Ammon's horn (tissue), 1 donor: ENCODE data around the gene PTPN1.
"Not testable (repeated sequence)": the region's sequence is repeated elsewhere in the genome, so short reads cannot be mapped to it uniquely, and the experiment has no call there.

Experiments used
- DNase-seq: peaks from one replicate; pipeline ENCODE4 v3.0.0-alpha.2; 2016; ENCODE audit warnings: low spot score

PTPN1 gene

DNA sequence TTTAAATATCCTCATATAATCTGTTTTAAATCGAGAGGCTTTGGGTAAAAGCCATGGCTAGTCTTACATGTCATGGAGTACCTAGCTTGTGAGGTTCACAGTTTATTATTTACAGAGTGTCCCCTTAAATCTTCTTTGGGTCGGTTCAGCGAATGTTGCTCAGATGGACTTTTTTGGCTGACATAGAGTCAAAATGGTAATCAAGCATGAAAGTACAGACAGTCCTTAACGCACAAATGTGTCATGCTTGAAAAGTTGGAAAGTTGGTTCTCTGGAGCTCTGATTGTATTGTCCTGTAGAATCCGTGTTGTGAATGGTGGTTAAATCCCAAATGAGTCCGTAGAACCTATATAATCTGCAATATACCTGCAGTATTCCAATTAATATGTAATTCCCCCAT lies 22.0 kb downstream of the PTPN1 start:
- no peak for DNase-seq

DNA sequence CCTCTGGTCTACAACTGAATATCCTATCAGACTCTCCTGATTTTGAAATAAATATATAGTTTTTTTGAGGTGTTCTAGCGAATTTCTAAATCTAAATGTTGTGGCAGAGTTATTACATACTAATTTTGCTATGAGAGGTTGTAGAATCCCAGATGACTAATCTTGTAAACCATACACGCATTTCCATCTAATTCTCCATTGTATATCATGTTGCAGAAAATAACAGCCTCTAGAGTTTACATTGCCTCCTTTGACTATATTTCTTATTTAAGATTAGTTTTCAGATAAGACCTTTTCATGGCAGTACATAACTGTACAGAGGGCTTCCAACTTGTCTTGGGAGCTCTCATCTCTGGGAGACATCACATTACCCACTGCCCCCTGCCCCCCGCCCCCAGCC lies 22.9 kb downstream of the PTPN1 start:
- DNase-seq, result no peak

DNA sequence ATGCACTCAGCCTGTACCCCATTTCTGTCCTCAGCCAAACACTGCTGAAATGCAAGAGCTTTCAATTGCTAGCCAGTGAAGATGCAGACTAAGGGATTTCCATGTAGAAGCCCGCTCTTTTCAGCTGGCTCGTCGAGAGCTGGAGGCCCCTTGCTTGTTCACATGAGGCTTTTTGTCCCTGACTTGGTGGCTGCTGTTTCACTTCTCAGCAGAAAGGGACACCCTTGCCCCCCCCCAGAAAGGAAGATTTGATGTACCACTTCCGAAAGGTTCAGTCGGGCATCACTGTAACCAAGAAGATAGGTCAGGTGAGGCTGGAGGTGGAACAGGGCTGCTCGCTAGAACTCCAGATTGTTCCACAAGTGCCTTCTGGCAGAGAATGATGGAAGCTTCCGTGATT lies 23.3 kb downstream of the PTPN1 start:
- no peak for DNase-seq

DNA sequence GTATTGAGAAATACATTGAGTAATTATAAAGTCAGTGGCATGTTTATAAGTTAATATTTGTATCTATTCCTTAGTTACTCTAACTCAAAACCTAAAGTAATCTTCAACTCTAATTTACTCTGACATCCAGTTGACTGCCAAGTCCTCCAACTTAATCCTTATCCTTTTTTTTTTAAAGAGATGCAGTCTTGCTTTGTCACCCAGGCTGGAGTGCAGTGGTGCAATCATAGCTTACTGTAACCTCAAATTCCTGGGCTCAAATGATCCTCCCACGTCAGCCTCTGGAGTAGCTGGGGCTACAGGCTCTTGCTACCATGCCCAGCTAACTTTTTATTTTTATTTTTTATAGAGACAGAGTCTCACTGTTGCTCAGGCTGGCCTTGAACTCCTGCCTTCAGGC lies 24.4 kb downstream of the PTPN1 start:
- no peak for DNase-seq

DNA sequence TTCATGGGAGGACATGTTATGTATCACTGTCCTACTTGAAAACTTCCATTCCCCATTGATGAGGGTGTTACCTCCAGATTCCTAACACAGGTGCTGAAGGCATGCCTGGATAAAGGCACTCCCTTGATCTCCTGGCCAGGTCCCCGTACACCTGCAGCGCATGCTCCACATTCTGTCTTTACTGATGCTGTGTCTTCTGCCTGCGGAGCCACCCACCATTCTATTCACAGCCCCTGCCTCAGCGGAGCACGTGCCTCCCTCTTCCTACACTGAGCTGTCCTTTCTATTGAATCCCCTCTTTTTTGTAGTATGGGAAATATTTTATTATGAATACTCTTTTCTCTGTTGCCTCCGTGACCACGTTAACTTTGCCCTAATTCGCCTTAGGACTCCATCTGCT lies 25.0 kb downstream of the PTPN1 start:
- no peak for DNase-seq

DNA sequence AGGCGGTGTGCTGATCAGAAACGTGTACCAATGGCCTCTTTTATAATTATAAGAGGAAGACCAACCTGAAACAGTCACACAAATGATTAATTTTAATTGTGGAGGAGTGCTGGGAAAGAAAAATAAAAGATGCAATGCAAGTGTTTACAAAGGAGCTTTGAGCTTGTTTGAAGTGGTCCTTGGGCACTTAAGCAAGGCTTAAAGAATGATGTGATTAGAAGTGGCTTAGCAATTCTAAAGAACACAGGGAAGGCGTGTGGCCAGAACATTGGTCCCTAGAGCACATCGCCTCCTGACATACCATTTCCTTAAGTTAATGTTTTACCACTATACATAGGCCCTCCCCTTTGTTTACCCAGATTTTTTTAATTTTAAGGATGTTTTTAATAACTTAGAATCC lies 26.1 kb downstream of the PTPN1 start:
- no peak for DNase-seq

DNA sequence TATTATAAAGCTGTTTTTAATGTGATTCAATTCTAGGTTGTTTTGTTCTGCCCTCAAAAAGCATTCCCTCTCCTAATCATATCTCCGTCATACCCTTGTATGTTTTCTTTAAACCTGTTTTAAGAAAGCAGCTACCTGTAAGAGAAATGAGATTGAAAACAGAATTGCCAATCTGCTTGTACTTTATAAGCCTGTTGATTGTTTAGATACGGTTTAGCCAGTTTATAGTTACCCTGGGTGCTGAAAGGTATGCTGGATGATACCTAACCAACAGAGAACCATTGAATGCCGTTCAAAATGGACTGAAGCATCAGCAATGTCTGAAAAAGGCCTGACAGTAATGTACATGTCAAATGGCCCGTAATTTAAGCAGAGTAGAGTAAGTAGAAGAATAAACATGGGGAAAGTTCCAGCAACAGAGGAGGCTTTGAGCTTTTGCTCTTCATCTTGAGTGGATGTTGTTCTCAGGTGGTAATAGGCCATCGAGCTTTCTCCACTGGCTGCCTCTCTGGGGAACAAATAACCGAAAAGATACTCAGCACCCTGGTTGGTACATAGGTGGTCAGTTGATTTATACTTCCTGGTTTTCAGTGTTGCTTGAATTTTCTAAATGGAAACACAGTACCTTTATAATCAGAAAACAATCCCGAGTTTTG lies 27.5 kb downstream of the PTPN1 start:
- DNase-seq, result no peak

DNA sequence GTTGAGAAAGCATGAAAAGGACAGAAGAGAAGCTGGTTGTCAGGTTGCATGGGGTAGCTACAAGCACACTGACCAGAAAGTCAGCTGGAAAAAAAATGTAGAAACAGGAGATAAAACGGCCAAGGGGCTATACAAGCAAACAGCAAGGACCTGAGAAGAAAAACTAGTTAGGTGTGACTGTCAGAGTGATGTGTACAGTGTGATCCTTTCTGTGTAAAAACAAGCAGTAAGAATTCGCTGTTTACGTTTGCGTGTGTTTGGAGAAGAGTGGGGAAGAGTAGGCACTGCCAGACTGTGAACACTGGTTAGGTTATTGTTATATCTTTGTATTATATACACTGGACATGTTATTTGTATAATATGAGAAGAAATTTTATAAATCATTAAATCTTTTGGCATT lies 28.1 kb downstream of the PTPN1 start:
- DNase-seq, result no peak

DNA sequence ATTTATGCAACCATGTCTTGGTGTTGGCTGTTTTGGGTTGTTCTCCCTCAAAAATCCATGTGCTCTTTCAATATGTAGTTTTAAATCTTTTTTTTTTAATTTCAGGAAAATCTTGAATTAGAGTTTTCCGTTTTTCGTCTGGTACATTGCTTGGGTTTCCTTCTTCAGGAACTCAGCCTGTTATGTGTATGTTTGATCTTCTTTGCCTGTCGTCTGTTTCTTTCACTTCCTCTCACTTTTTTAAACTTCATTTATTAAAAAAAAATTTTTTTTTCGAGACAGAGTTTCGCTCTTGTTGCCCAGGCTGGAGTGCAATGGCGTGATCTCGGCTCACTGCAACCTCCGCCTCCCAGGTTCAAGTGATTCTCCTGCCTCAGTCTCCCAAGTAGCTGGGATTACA lies 29.6 kb downstream of the PTPN1 start:
- not testable (repeated sequence) for DNase-seq

DNA sequence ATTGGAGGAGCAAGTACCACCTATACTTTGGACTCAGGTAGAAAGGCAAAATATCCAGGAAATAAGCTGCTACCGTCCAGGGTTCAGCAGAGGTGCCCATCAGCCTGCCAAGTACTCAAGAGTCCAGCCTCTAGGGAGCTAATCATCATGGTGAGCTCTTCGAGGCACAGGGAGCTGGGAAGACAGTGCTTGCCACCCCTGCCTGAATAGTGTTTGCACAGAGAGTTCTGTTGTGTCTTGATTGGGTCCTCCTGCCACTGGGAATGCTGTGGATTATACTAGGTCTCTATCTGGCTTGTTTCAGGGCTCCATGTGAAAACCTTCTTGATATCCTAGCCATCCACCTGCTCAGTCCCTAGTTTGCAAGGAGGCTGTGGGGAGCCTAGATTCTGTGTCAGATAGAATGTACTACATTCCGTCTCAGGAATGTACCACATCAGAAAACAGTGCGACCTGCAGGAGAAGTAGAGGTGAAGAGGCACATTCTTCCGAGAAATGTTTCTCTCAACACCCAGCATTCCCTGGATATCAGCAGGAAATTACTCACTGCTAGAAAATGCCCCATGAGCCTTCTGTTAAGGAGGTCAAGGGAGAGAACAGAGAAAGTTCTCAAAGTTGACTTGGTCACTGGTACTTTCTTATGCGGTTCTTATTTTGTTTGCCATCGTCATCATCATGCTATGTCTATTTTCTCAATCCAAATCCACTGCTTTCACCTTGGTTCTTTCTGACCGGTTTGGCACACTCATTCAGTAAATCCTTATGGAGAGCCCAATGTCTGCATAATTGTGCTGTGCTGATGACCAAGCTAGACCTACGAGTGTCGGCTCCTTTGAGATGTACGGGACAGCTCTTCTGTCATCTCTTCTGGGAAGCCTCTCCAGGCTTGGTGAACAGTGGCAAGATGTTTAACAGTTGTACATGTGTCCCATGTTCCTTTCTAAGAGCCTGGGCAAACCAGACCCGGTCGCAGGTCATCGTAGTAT lies 30.7 kb downstream of the PTPN1 start:
- no peak for DNase-seq

DNA sequence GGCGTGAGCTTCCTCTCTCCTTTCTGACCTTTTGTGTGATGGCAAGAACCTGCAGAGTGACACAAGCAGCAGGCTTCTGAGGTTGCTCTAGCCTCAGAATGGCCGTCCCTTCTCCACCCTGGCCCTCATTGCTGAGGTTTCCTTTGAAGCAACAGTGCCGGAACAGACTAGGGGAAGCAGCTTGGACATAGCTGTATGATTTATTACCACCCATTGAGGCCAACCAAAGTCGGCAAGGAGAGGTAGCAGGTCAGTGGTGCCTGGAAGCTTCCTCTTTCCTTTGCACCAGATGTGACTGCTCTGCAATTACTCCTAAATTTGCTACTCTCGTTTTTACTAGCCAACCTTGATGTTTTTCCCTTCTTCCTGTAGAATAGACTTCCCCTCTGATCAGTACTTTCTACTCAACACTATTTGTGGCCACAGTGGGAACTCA lies 31.4 kb downstream of the PTPN1 start:
- DNase-seq, result no peak

DNA sequence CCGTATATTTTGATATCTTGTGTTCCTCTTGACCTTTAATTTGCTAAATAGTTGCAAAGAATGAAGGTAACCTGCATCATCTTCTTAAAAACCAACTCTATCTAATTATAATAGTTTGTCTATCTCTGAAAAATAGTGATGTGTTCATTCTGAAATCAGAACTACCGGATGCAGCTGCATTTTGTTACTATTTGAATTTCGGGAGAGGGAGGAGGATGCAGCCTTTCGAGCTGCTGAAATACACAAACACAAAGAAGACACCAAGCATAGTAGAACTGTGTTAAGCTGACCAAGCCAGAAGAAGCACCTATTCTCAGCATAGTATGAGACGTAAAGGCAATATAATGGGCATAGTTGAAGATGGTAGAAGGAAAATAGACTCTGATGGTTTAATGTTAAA lies 33.1 kb downstream of the PTPN1 start:
- DNase-seq, result no peak

DNA sequence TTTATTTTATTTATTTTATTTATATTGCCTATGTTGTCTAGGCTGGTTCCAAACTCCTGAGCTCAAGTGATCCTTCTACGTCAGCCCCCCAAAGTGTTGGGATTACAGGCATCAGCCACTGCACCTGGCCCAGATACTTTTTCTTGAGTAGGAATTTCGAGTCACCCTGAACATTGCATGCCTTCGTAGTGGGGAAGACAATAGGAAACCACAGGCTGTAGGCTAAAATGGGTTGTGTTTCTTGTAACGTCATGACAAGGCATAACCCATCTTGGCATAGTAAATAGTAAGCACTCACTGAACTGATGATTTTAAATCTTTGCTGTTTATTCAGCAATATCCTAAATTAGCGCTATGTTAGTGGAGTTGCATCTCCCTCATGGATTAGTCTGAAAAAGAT lies 34.9 kb downstream of the PTPN1 start:
- DNase-seq, result no peak

DNA sequence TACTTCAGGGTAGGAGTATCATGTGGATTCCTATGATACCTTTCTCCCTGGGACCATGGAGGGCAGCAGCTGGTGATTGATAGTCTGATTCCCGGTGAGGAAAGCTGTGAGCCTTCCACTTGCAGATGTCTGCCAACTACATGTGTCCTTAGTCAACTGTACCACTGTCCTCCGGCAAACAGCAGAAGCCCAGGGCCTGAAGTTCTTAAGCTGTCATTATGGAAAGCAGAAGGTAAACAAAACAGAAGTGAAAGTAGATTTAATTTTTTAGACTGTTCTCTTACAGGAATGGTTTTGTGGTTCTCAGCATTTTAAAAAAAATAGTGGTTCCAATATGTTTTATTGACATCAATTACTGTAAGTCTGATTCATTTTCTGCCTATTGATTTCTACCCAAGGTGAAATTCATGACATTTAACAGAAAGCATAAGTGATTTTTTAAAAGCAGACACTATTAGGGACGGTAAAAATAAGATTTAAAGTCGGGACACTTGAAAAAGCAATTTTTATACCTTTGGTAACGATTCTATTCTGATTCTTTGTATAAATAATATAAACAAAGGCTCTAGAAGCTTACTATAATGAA lies 36.6 kb downstream of the PTPN1 start:
- no peak for DNase-seq

DNA sequence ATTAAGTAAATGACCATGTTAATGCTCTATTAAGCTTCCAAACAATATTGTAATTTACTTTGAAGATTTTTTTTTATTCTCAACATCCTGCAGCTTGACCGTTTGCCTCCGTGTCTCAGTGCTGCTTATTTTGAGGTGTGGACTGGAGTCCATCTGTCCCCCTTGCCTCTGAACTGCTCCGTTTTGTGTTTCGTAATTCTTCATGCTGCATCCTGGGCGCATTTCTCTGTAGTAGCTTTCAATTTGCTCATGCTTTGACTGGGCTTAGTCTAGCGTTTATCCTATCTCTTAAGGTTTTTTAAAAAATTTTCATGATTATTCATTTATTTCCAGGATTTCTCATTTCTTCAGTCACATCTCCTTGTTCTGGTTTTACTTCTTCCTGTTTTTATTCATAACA lies 37.8 kb downstream of the PTPN1 start:
- DNase-seq, result no peak

DNA sequence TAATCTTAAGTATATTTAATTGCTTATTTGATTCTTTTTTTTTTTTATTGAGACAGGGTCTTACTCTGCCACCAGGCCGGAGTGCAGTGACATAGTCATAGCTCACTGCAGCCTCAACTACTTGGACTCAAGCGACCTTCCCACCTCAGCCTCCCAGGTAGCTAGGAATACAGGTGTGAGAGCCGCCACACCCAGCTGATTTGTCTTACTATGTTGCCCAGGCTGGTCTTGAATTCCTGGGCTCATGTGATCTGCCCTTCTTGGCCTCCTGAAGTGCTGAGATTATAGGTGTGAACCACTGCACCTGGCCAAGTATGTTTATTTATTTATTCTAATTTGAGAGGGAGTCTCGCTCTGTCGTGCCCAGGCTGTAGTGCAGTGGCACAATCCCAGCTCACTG lies 38.2 kb downstream of the PTPN1 start:
- no peak for DNase-seq

DNA sequence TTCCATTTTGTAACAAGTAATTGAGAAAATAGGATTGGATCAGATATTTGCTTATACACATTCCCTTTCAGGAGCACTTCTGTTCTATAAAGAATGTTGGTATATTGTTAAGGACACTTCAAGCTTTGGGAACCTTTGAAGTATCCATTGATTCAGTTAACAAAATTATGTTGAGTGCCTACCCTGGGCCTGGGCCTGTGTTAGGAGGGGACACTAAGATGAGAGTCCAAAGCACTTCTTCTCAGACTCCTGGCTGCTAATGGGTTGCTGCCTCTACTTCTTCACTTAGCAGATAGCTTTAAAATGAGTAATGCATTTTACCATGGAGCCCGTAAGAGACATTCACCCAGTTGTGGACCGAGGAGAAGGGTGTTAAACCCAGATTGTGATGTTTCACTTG lies 40.3 kb downstream of the PTPN1 start:
- no peak for DNase-seq

DNA sequence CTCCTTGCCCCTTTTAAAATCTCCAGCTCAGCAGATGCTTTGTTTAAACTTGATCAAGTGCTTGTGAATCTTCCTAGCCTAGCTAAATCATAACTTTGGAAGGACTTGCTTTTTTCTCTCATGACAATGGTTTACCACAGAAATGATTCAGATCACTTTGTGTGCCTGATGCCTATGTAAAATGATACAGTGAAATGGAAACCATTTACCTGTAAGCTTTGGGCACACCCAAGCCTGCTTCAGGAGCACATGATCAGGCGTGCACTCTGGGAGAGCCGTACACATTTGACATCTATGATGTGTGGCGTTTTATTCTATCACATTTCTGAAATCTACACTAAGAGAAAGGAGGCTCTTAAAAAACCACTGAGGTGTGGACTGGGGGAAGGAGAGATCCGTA lies 41.1 kb downstream of the PTPN1 start:
- DNase-seq, result no peak

DNA sequence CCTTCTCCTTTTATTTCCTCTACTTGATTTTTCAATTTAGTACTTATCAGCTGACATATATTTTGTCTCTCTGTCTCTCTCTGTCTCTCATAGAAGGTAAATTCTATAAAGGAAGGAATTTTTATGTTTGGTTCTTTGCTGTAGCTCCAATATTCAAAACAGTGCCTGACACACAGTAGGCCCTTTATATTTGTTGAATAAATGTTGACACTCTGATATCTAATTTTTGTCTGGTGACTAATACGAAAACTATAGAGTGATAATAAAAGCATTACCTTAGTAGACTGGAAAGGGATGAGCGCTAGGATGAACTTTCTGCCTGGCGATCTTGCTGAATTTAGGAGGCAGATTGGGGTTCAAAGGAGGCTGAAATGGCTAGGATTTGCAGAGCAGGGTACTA lies 42.8 kb downstream of the PTPN1 start:
- DNase-seq, result no peak

DNA sequence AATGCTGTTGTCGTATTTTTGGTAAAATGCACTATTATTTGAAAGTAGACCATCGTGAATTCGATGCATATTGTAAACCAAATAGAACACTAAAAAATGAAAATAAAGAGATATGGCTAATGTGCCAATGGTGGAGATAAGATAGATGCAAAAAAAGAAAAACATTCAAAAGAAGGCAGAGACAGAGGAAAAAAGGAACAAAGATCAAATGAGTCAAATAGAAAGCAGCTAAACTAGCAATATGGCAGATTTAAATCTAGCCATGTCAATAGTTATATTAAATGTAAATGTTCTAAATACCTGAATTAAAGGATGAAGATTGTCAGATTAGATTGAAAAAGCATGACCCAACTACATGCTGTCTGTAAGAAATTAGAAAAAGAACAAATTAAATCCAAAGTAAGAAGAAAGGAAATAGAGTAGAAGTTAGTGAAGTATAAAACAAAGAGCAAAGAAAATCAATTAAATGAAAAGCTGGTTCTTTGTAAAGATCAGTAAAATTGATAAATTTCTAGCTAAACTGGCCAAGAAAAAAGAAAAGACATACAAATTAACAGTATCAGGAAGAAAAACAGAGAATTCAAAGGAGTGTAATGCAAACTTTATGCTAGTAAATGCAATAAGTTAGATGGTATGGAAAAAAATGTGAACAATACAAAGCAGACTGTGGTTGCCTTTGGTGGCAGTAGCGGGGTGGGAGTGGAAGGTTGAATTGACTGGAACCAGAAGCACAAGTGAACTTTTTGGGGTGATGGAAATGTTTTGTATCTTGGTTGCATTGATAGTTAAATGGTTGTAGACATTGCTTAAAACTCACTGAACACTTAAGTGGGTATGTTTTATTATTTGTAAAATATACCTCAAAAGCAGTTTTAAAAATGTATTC lies 44.8 kb downstream of the PTPN1 start:
- DNase-seq, result no peak

DNA sequence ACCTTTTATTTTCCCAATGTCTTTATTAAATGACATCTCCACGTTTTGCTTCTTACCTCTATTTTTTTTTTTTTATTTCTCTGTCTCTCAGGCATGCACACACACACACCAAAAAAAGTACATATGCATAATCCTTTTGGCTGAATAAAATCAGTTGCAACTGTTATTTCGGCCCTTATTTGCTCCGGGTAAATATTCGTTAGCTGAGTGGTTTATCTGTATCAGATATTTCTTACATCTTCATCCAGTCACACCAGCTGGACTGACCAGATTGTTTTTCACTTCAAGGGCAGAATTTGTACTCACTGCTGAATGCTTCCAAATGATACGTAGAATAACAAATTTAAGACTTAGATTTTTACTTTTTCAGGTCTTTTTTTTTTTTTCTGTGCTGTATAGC lies 45.5 kb downstream of the PTPN1 start:
- no peak for DNase-seq

DNA sequence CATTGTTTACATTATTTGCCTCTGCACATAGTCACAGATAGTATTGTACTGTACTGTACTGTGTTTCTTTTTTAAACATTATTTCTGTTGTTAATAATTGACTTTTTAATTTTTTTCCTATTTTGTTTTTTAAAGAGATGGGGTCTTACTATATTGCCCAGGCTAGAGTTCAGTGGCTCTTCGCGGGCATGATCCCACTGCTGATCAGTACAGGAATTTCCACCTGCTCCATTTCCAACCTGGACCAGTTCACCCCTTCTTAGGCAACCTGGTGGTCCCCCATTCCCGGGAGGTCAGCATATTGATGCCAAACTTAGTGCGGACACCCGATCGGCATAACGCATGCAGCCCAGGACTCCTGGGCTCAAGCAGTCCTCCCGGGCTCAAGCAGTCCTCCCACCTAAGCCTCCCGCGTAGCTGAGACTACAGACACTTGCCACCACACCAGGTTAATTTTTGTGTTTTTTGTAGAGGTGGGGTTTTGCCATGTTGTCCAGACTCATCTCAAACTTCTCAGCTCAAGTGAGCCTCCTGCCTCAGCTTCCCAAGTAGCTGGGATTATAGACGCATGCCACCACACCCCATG lies 47.5 kb downstream of the PTPN1 start:
- no peak for DNase-seq
